Measurements from ENCODE around the gene ANGPTL4.
A peak's percentile ranks its signal among the peaks of the same experiment; 100 is the strongest.
"Not testable (repeated sequence)": the region's sequence is repeated elsewhere in the genome, so short reads cannot be mapped to it uniquely, and the experiment has no call there.

The ANGPTL4 gene

GRCh38 chr19:8340341-8341096 lies 23.4 kb upstream of the ANGPTL4 start:
- TF ChIP-seq ZC3H10 (CRISPR knock-in tag; IDR thresholded peaks at IDR 0.05) (no peak), ZNF70 (CRISPR knock-in tag; IDR thresholded peaks at IDR 0.05) (no peak), ISL1 (CRISPR knock-in tag; IDR thresholded peaks at IDR 0.05) (no peak), GLIS3 (CRISPR knock-in tag; IDR thresholded peaks at IDR 0.05) (no peak), TCF4 (CRISPR knock-in tag; IDR thresholded peaks at IDR 0.05; ENCODE audit: borderline replicate concordance) (no peak), ZFP3 (CRISPR knock-in tag; IDR thresholded peaks at IDR 0.05) (no peak)
- TF ChIP-seq, protein P1, sequence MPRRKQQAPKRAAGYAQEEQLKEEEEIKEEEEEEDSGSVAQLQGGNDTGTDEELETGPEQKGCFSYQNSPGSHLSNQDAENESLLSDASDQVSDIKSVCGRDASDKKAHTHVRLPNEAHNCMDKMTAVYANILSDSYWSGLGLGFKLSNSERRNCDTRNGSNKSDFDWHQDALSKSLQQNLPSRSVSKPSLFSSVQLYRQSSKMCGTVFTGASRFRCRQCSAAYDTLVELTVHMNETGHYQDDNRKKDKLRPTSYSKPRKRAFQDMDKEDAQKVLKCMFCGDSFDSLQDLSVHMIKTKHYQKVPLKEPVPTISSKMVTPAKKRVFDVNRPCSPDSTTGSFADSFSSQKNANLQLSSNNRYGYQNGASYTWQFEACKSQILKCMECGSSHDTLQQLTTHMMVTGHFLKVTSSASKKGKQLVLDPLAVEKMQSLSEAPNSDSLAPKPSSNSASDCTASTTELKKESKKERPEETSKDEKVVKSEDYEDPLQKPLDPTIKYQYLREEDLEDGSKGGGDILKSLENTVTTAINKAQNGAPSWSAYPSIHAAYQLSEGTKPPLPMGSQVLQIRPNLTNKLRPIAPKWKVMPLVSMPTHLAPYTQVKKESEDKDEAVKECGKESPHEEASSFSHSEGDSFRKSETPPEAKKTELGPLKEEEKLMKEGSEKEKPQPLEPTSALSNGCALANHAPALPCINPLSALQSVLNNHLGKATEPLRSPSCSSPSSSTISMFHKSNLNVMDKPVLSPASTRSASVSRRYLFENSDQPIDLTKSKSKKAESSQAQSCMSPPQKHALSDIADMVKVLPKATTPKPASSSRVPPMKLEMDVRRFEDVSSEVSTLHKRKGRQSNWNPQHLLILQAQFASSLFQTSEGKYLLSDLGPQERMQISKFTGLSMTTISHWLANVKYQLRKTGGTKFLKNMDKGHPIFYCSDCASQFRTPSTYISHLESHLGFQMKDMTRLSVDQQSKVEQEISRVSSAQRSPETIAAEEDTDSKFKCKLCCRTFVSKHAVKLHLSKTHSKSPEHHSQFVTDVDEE (CRISPR knock-in tag; IDR thresholded peaks at IDR 0.05) = no peak
- no peak for ATAC-seq

DNA sequence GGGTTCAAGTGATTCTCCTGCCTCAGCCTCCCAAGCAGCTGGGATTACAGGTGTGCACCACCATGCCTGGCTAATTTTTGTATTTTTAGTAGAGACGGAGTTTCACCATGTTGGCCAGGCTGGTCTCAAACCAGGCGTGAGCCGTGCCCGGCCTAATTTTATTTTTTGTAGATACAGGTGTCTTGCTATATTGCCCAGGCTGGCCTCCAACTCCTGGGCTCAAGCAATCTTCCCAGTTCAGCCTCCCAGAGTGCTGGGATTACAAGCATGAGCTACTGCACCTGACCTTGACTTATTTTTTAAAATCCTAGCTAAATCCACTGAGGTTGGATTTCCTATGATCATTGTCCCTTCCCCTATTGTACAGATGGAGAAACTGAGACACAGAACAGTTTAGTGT lies 22.5 kb upstream of the ANGPTL4 start:
- ATAC-seq = not testable (repeated sequence)

DNA sequence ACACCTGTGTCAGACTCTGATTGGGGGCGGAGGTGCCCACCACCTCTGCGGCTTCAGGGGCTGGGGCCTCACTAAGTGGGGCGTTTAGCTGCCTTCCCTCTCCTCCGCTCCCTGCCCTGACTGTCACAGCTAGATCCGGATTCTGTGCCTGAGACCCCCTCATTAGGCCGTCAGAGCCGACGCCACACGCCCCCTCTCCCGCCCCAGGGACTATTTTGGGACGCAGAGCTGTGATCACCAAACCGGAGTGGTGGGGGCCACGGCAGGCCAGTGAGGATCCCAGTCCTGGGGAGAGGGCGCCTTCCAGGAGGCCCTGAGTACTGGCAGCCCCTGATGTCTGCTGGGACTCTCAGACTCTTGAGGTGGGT lies 21.7 kb upstream of the ANGPTL4 start:
- ATAC-seq = peak; percentile 9
- TF ChIP-seq CSDC2 (CRISPR knock-in tag; IDR thresholded peaks at IDR 0.05) (no peak), PPARA (CRISPR knock-in tag; IDR thresholded peaks at IDR 0.05; ENCODE audit: borderline replicate concordance) (no peak), TCF4 (CRISPR knock-in tag; IDR thresholded peaks at IDR 0.05; ENCODE audit: borderline replicate concordance) (no peak), ZNF70 (CRISPR knock-in tag; IDR thresholded peaks at IDR 0.05) (no peak), BACH2 (CRISPR knock-in tag; IDR thresholded peaks at IDR 0.05; ENCODE audit: borderline replicate concordance) (no peak)

GRCh38 chr19:8342684-8343482 lies 21.1 kb upstream of the ANGPTL4 start, which contains the start of gene KANK3:
Gene KANK3, minus strand, starts transcription at chr19:8343262. Its CDS starts 5,434 bp downstream, at chr19:8337828.
- peak; percentile 99 for ATAC-seq

DNA sequence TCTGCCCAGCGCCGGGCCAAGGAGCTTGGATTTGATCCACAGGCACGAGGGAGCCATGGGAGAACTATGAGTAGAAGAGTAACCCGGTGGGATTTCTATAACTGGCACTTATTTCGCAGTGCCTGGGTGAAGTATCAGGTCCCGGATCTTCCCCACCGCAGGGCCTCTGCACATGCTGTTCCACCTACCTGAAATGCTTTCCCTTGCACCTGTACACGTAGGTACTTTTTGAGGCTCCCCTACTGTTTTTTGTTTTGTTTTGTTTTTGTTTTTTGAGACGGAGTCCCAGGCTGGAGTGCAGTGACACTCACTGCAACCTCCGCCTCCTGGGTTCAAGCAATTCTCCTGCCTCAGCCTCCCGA lies 20.5 kb upstream of the ANGPTL4 start:
- TF ChIP-seq TOX (CRISPR knock-in tag; IDR thresholded peaks at IDR 0.05; ENCODE audit: borderline replicate concordance) (no peak), CSRNP3 (CRISPR knock-in tag; IDR thresholded peaks at IDR 0.05) (no peak), ZNF8 (CRISPR knock-in tag; IDR thresholded peaks at IDR 0.05) (no peak), ZNF70 (CRISPR knock-in tag; IDR thresholded peaks at IDR 0.05) (no peak), ISL1 (CRISPR knock-in tag; IDR thresholded peaks at IDR 0.05) (no peak), RARB (CRISPR knock-in tag; IDR thresholded peaks at IDR 0.05) (no peak)
- TF ChIP-seq, protein P2, sequence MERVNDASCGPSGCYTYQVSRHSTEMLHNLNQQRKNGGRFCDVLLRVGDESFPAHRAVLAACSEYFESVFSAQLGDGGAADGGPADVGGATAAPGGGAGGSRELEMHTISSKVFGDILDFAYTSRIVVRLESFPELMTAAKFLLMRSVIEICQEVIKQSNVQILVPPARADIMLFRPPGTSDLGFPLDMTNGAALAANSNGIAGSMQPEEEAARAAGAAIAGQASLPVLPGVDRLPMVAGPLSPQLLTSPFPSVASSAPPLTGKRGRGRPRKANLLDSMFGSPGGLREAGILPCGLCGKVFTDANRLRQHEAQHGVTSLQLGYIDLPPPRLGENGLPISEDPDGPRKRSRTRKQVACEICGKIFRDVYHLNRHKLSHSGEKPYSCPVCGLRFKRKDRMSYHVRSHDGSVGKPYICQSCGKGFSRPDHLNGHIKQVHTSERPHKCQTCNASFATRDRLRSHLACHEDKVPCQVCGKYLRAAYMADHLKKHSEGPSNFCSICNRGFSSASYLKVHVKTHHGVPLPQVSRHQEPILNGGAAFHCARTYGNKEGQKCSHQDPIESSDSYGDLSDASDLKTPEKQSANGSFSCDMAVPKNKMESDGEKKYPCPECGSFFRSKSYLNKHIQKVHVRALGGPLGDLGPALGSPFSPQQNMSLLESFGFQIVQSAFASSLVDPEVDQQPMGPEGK (CRISPR knock-in tag; IDR thresholded peaks at IDR 0.05; ENCODE audit: borderline replicate concordance) = no peak
- TF ChIP-seq, protein P3, sequence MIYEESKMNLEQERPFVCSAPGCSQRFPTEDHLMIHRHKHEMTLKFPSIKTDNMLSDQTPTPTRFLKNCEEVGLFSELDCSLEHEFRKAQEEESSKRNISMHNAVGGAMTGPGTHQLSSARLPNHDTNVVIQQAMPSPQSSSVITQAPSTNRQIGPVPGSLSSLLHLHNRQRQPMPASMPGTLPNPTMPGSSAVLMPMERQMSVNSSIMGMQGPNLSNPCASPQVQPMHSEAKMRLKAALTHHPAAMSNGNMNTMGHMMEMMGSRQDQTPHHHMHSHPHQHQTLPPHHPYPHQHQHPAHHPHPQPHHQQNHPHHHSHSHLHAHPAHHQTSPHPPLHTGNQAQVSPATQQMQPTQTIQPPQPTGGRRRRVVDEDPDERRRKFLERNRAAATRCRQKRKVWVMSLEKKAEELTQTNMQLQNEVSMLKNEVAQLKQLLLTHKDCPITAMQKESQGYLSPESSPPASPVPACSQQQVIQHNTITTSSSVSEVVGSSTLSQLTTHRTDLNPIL (CRISPR knock-in tag; IDR thresholded peaks at IDR 0.05; ENCODE audit: low read depth) = no peak
- no peak for ATAC-seq

More at GRCh38 chr19:8342684-8343482, 21.1 kb upstream of the ANGPTL4 start, which contains the start of gene KANK3:
- TF ChIP-seq ZNF70 (CRISPR knock-in tag; IDR thresholded peaks at IDR 0.05) (no peak), SNAI2 (CRISPR knock-in tag; IDR thresholded peaks at IDR 0.05) (no peak), CSDC2 (CRISPR knock-in tag; IDR thresholded peaks at IDR 0.05) (no peak), ZFP30 (CRISPR knock-in tag; IDR thresholded peaks at IDR 0.05) (no peak), GLIS3 (CRISPR knock-in tag; IDR thresholded peaks at IDR 0.05) (no peak), BACH2 (CRISPR knock-in tag; IDR thresholded peaks at IDR 0.05; ENCODE audit: borderline replicate concordance) (no peak)
- TF ChIP-seq, protein P3 (CRISPR knock-in tag; IDR thresholded peaks at IDR 0.05; ENCODE audit: low read depth) = no peak

DNA sequence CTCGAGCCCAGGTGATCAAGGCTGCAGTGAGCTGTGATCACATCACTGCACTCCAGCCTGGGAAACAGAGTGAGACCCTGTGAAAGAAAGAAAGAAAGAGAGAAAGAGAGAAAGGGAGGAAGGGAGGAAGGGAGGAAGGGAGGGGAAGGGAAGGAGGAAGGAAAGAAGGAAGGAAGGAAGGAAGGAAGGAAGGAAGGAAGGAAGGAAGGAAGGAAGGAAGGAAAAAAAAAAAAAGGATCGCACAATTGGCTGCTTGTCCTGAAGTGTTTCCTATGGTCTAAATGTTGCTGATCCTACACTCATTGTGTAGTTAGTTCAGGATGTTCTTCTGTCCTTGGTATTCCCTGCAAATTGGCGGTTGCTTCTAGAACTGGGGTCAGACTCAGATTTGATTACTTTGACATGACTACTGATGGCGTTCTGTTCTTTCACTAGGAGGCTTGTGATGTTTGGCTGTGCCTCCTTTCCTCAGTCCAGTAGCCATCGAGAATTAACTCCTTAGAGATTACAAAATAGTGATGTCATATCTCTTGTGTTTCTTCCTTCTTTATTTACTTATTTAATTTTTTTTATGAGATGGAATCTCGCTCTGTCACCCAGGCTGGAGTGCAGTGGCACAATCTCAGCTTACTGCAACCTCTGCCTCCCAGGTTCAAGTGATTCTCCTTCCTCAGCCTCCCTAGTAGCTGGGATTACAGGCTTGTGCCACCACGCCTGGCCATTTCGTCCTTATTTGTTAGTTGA lies 14.2 kb upstream of the ANGPTL4 start:
- ATAC-seq = not testable (repeated sequence)

Measured in SK-N-SH treated with all-trans-retinoic acid at 6 μM for 48 hours (cell line).